GM19238 (cell line): ENCODE results near the gene KCTD2.

Experiments
- DNase-seq: peaks from one replicate; pipeline ENCODE4 v3.0.0; 2011; ENCODE audit warnings: low spot score; ENCODE audit not compliant: insufficient read length

KCTD2 gene

DNA sequence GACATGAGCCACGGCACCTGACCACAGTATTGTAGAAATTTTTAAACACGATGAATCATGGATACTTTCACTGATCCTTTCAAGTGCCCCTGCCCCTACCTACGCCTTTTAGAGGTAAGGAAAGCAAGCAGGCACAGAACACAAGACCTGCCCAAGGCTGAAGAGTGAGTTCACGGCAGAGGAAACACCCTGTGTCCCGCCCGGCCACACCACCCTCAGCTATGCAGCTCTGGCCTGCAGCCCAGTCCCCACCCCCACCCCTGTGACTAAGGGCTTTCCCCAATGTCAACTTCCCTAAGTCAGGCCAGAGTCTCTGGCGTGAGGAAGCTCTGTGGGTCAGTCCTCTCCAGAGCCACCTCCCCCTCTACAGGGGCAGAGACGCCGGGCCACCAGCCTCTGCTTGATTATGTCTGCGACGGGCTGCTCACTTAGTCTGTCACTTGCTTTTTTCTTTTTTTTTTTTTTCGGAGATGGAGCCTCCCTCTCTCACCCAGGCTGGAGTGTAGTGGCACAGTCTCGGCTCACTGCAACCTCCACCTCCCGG, 49.1 kb downstream of the KCTD2 start:
- DNase-seq = no peak

DNA sequence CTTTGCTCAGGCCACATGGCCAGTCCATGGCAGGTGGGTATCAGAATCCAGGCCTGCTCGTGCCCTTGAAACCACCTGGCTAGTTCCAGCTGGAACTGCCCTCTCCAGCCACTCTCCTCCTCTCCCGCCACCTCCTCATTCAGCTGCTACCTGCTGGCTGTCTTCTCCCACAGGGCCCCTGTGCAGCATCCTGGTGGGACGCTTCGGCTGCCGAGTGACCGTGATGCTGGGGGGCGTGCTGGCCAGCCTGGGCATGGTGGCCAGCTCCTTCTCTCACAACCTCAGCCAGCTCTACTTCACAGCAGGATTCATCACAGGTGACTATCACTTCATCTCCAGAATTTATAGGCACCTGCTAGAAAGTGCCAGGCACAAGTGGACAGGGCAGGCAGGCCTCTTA, 50.8 kb downstream of the KCTD2 start:
- no peak for DNase-seq

DNA sequence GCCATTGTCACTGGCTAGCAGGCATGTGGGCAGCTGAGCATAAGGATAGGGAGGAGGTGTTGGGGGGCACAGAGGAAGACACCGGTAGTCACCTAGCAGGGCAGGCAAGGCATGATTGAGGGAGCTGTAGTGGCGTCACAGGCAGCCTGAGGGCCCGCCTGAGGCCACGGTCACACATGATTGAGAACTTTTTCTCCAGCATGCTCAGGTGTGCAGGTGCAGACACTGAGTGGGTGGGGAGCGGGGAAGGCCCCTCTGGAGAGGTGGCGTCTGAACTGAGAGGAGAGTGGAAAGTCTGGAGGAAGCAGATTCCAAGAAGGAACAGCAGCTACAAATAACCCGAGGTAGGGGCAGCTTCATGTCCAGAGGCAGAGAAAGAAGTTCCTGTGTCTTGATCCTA, 51.8 kb downstream of the KCTD2 start:
- DNase-seq = no peak

DNA sequence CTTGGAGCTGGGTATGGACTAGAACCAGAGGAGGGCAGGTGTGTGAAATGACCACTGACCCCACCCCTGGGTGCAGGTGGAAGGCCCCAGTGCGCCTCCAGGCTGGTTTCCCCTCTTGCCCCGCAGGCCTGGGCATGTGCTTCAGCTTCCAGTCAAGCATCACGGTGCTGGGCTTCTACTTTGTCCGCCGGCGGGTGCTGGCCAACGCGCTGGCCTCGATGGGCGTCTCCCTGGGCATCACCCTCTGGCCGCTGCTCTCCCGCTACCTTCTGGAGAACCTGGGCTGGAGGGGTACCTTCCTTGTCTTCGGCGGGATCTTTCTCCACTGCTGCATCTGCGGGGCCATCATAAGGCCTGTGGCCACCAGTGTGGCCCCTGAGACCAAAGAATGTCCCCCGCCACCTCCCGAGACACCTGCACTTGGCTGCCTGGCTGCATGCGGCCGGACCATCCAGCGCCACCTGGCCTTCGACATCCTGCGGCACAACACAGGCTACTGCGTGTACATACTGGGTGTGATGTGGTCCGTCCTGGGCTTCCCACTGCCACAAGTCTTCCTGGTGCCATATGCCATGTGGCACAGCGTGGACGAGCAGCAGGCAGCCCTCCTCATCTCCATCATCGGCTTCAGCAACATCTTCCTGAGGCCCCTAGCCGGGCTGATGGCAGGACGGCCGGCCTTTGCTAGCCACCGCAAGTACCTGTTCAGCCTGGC, 53.0 kb downstream of the KCTD2 start:
- no peak for DNase-seq

DNA sequence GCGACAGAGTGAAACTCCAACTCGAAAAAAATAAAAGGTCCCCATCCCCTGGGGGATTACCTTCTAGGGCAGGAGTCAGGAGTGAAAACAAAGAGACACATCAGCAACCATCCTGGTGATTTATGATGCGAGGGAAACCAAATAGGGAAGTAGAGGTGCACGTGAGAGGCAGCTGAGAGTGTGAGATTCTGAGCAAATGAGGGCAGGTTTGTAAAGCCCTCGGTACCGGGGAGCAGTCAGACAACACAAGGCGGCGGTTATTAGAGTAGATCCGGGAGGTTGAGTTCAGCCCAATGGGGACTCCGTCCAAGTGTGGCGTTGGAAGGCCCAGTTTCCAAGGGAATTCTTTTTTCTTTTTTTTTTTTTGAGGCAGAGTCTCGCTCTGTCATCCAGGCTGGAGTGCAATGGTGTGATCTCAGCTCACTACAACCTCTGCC, 55.4 kb downstream of the KCTD2 start:
- DNase-seq = no peak

DNA sequence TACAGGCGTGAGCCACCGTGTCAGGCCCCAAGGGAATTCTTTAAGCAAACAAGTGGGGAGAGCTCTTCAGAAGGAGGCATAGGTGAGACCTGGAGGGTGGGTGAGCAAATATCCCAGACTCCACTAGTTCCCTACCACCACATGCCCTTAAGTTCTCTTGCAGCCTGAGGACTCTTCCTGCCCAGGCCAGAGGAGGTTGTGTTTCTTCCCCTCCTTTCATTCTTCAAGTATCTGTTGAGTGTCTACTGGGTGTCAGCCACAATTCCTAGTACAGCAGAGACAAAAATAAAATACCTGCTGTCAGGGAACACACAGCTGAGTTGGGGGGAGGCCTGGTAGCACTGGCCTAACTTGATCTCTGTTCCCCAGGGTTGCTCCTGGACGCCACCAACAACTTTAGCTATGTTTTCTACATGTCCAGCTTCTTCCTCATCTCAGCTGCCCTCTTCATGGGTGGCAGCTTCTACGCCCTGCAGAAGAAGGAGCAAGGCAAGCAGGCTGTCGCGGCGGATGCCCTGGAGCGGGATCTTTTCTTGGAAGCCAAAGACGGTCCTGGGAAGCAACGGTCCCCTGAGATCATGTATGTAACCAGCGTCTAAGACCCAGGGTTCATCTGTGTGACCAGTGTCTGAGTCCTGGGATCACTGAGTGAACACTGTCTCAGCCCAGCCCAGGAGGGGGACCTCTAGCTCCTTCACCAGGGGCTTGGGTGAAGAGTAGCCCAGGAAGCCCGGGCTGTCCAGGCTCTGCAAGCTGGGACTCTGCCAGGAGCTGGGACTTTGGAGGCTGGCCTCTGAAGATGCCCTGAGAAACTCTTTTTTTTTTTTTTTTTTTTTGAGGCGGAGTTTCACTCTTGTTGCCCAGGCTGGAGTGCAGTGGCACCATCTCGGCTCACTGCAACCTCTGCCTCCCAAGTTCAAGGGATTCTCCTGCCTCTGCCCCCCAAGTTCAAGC, 56.9 kb downstream of the KCTD2 start:
- no peak for DNase-seq

DNA sequence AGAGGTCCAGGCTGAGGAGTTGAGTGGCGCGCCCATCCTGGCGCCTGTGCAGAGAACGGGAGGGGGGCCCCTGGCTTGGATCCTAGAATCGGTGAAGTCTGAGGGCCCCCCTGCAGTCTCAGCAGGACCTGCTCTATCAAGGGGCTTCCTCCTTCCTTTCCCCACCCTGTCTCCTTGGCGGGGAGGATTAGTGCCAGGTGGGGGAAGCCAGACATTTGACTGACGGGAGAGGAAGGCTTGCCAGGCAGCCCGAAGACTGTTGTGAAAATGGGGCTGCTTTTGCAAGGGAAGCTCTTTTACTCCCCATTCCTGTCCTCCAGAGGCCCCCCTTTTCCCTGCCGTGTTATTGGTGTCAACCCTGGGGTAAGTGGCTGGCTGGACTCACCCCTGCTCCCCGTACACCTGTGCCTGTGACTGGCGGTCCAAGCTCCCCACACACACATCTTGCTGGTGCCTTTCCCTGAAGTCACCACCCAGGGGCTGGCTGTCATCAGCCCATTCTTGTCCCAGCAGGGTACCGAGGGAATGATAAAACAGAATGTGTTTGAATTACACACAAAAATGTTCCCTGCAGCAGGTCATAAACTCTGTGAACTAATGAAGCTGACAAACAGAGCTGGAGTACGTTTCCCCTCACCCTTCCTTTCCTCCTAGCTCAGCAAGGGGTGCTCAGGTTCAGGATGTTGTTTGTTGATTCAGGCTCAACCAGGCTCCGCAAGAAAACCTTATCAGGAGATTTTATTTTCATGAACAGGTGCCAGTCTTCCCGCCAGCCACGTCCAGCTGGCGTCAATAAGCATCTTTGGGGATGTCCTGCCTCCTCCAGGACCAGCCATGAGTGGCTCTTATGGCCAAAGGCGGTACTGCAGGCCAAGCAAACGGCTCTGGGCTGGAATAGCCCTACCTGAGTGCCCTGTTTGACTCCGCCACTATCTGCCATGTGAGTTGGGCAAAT, 58.4 kb downstream of the KCTD2 start:
- DNase-seq = peak; percentile 66

DNA sequence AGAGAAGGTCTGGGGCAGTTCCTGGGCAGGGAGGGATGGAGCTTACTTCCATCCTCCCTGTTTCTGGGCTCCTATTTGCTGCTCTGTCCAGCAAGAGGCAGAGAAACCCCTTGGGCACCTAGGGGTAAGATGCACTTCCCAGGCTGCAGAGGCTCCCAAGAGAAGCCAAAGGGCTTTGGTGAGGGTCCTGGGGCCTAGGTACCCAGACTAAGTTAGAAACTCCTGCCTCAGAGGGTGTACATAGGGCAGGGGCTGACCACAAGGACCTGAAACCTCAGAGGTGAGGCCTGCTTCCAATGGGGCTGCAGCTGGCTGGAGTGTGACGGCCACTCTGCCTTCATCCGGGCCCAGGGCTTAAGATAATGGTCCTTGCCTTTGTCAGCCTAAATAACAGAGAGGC, 61.2 kb downstream of the KCTD2 start:
- DNase-seq = no peak

DNA sequence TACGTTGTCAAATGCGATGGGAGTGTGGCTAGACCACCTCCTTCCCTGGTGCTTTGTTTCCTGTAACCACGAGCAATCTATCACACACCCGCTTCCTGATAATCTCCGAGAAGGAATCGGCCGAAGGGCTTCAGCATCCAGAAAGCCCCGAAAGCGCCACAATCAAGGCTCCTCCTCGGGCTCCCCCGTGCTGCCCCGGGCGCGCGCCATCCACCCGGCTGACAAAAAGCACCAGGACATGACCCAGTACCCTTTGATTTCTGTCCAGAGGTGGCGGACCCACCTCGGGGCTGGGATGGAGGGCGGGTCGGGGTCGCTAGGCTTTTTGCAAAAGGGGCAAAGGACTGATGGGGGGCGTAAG, 62.0 kb downstream of the KCTD2 start:
- DNase-seq = no peak

DNA sequence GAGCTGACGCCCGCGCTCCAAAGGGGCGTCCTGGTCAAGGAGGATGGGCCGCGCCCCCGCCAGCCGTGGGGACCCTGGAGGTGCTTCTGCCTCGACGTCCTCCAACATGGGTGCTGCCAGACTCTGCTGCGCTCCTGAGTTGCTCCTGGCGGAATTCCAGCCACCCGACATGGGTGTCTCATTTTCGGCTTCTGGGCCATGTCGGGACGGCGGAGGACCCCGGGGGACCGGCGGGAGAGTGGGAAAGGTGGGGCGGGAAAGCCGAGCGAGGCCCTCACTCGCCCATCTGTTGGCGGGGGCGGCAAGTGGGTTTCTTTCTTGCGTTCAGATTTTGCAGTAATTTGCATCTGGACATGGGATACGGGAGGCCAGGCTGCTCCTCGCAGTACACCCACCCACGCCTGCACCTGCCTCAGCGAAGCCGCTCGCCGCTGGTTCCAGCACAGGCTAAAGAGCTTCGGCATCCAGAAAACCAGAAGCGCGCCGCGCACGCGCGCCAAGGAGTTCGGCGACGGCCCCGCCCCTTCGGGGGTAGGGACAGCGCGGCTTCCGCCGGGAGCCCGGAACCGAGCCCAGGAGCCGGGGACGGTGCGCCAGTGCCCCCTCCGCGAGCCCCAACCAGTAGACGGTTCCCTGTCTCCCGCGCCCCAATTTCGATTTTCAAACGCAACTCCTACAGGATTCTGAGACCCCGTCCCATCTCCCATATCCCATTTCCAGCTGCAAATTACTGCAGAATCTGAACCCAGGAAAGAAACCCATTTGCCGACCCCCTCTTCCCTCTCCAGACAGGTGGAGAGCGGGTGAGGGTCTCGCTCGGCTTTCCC, 62.6 kb downstream of the KCTD2 start, which contains the start of gene ARMC7:
Gene ARMC7 (plus strand): TSS at position 563 of the 827 bp plus-strand sequence. CDS start 320 bp downstream, outside the sequence.
- peak; percentile 95 for DNase-seq

DNA sequence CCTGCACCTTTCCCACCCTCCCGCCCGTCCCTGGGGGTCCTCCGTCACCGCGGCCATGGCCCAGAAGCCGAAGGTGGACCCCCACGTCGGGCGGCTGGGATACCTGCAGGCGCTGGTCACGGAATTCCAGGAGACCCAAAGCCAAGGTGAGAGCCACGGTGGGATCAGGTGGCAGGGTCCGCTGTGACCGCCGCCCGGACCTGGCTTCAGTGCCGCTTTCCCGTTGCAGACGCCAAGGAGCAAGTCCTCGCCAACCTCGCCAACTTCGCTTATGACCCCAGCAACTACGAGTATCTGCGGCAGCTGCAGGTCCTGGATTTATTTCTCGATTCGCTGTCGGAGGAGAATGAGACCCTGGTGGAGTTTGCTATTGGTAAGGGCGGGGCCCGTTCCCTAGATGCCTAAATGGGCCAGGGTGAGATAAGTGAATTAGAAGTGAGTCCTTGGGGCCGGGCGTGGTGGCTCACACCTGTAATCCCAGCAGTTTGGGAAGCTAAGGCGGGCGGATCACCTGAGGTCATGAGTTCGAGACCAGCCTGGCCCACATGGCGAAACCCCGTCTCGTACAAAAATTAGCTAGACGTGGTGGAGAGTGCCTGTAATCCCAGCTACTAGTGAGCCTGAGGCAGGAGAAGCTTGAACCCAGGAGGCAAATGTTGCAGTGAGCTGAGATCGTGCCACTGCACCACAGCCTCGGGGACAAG, 63.4 kb downstream of the KCTD2 start:
- DNase-seq = no peak

DNA sequence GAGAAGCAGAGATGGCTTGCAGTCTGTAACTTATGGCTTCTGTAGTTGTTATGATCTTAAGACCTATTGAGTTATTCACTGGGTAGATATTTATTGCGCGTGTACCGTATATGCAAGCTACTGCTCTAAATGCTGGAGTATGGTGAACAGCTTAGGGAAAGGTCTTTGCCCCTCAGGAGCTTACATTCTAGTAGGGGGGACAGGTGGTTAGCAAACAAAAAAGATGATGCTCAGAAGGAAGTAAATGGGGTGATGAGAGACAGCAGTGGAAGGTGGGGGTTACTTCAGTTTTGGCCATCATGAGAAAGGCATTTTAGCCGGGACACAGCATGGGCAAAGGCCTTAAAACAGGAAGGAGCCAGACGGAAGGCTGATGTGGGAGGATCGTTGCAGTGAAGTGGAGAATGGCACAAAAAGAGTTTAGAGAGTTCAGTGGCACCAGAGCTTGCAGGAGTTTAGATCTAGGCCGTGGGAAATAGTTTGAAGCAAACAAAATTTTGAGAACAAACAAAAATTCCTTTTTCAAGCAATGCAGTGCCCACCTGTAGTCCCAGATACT, 64.8 kb downstream of the KCTD2 start:
- no peak for DNase-seq

DNA sequence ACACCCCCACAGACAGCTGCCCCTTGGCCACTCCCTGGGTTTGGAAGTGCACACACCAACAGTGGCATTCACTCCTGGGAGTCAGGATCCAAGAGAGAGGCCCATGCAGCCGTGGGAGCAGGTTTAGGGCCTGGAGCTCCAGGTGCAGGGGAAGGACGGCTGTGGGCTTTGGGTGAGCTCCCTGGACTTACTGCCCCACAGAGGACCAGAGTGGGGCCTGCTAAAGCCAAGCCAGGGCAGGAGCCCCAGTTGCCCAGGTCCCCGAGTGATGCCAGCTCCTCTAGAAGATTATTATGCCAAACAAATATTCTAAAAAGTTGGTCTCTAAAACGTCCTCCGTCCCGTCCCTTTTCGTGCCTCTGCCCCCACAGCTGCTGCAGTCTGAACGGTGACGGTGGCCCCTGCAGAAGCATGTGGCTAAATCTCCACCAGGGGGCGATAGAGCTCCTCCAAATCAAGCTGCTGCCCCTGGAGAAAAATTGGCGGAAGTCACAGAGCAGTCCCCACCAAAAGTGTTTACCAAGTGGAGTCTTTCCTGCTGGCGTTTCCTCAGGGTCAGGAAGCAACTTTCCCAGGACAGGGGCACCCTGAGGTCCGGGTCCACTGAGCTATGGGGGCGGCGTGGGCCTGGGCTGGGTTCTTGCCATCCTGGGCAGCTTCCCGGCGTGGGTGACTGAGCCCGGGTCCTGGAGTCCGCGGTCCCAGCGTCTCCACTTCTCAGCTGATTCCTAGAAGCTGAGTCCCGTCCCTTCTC, 67.0 kb downstream of the KCTD2 start:
- peak; percentile 83 for DNase-seq

DNA sequence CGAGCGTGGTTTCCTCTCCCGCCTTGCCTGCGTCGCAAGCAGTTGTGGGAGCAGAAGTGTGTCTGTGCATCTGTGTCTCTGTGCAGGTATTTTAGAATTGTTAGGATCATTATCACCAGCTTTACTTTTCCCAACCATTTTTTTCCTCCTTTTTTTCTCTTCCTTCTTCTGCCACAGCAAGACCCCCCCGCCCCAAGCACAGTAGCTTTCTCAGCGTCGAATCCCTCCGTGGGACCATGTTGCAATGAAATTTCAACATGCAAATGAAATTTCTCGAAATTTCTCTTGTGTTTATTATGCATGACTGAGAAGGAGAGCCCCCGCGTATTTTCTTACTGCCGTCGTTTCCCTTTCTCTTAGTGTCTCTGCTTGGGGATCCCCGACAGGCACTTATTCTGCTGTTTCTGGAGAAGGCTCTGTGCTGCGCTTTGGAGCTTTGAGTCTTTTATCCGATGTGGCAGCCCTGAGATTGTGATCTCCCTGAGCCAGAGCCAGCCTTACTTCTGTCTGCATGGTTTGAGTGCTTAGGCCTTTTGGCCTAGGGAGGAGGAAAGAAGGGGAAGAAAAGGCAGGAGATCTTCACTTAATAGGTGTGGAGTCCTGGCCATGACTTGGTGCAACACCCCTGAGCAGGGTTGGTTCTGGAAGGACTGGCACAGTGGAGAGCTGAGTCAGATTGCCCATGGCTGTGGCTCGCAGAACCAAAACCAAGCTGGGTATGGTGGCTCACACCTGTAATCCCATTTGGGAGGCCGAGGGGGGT, 67.7 kb downstream of the KCTD2 start:
- peak; percentile 39 for DNase-seq
